OCI-LY7 (cell line): Measurements from ENCODE around the gene DYNAP. TPM values are rescaled to one million over a fixed set of nuclear protein-coding genes. Genes with fewer than 3 reads are reported as not detected.
A peak's percentile ranks its signal among the peaks of the same experiment; 100 is the strongest.

Experiments used
- BruUV-seq: library from RNA; stranded (reverse); fragments of 400-500 nt; replicated peaks from 2 replicates; lab custom pipeline; 2021; lab: Mats Ljungman, UMichigan
- CTCF ChIA-PET: fragments of 300-600 bp; sonication (Branson Sonifier 250); formaldehyde crosslinking; loops from one replicate; lab custom pipeline; 2022; ENCODE audit warnings: antibody characterized with exemption; ENCODE audit not compliant: unreplicated experiment; lab: Charles Lee
- POLR2A ChIA-PET: fragments of 300-600 bp; sonication (Branson Sonifier 250); formaldehyde crosslinking; loops from one replicate; lab custom pipeline; 2022; ENCODE audit warnings: antibody characterized with exemption; lab: Charles Lee
- DNase-seq: peaks from one replicate; pipeline ENCODE4 v3.0.0-alpha.2; 2015; ENCODE audit warnings: low spot score
- H2AFZ ChIP-seq: fragments of 200-600 bp; sonication (generic), shearing (Covaris generic); 2 replicates; pipeline ENCODE4 v1.6.1; 2014; ENCODE audit warnings: mild to moderate bottlenecking, antibody characterized with exemption, low read length, moderate library complexity
- H3K27ac ChIP-seq: fragments of 200-600 bp; sonication (generic); 2 replicates; pipeline ENCODE4 v1.5.1; 2014; ENCODE audit warnings: mixed run types, low read depth, mild to moderate bottlenecking, moderate library complexity, low read length, inconsistent platforms; ENCODE audit not compliant: poor library complexity, severe bottlenecking
- H3K36me3 ChIP-seq: fragments of 200-600 bp; sonication (generic); 2 replicates; pipeline ENCODE4 v1.6.1; 2014; ENCODE audit warnings: mild to moderate bottlenecking, antibody characterized with exemption, low read length, moderate library complexity, mixed read lengths; ENCODE audit not compliant: insufficient read depth
- H3K4me1 ChIP-seq: fragments of 200-600 bp; sonication (generic); 2 replicates; pipeline ENCODE4 v1.5.1; 2014; ENCODE audit warnings: mild to moderate bottlenecking, low read length; ENCODE audit not compliant: insufficient read depth, poor library complexity, severe bottlenecking
- H3K4me2 ChIP-seq: fragments of 200-600 bp; sonication (generic); 2 replicates; pipeline ENCODE4 v1.6.1; 2014; ENCODE audit warnings: mild to moderate bottlenecking, low read length
- H3K4me3 ChIP-seq: fragments of 200-600 bp; sonication (generic); 2 replicates; pipeline ENCODE4 v1.5.1; 2014; ENCODE audit warnings: mild to moderate bottlenecking, low read depth, low read length; ENCODE audit not compliant: poor library complexity, severe bottlenecking
- H3K79me2 ChIP-seq: fragments of 200-600 bp; sonication (generic); 2 replicates; pipeline ENCODE4 v1.6.1; 2016; ENCODE audit warnings: low read depth, mild to moderate bottlenecking, low read length, moderate library complexity, mixed read lengths; ENCODE audit not compliant: insufficient read depth
- H3K9me2 ChIP-seq: fragments of 200-600 bp; sonication (generic); 2 replicates; pipeline ENCODE4 v1.6.1; 2016; ENCODE audit warnings: mild to moderate bottlenecking, low read length, mixed read lengths; ENCODE audit not compliant: insufficient read depth
- H3K9me3 ChIP-seq: fragments of 200-600 bp; sonication (generic); 2 replicates; pipeline ENCODE4 v1.6.1; 2014; ENCODE audit warnings: mild to moderate bottlenecking, mixed run types, low read length, mixed read lengths
- H4K20me1 ChIP-seq: fragments of 200-600 bp; sonication (generic); 2 replicates; pipeline ENCODE4 v1.6.1; 2014; ENCODE audit warnings: mild to moderate bottlenecking, antibody characterized with exemption, low read length, moderate library complexity, mixed read lengths; ENCODE audit not compliant: insufficient read depth
- CTCF ChIP-seq: fragments of 200-600 bp; sonication (generic); conservative IDR thresholded peaks from 2 replicates; pipeline ENCODE4 v1.5.1; 2014; ENCODE audit warnings: mild to moderate bottlenecking, antibody characterized with exemption, low read length, moderate library complexity, mixed read lengths
- EZH2phosphoT487 ChIP-seq: fragments of 200-600 bp; sonication (generic); IDR thresholded peaks from 2 replicates; pipeline ENCODE4 v1.6.1; 2018; ENCODE audit warnings: low read depth, borderline replicate concordance, mild to moderate bottlenecking, mixed run types, antibody characterized with exemption, low read length, moderate library complexity, mixed read lengths
- intact Hi-C: fragments of 100-400 bp; cut with micrococcal nuclease; formaldehyde crosslinking; loops from one replicate; pipeline ENCODE4 v1.10.0; 2022; ENCODE audit not compliant: unreplicated experiment
- total RNA-seq, 2 experiments: library from RNA; depleted of rRNA in 1 of 2; stranded (reverse); fragments of >200 nt in 1 of 2; shearing (Covaris generic) in 1 of 2; gene quantifications; 2 replicates each; pipeline ENCODE4 v1.2.3, GENCODE V29; 2014 to 2022

DYNAP gene
- total RNA-seq, 2 experiments from 2014 or later: not detected

- Histone ChIP-seq H3K79me2 (no peaks in the 10 kb centered on the region), H2AFZ (no peak overlapping the region), H3K36me3 (no peaks in the 10 kb centered on the region), H4K20me1 (no peaks in the 10 kb centered on the region), H3K4me3 (no peak overlapping the region), H3K27ac (no peak overlapping the region), H3K9me3 (no peaks in the 10 kb centered on the region), H3K9me2 (no peaks in the 10 kb centered on the region), H3K4me1 (no peaks in the 10 kb centered on the region), H3K4me2 (no peak overlapping the region)
- intact Hi-C loops: no loop called here
- DNase-seq: no peak
- ChIA-PET POLR2A (no interaction called here), CTCF (no interaction called here)
- no peak for TF ChIP-seq EZH2phosphoT487
- TF ChIP-seq CTCF: no peak
- no TSS peak for BruUV-seq
These were observed 22.1 kb downstream of the DYNAP start for GRCh38 chr18:54613174-54613573.

GRCh38 chr18:54616220-54616848, 25.3 kb downstream of the DYNAP start:
- no peak overlapping the region for H3K4me3 ChIP-seq
- H3K9me2 ChIP-seq: no peaks in the 10 kb centered on the region
- ChIA-PET CTCF (no interaction called here), POLR2A (no interaction called here)
- no peaks in the 10 kb centered on the region for H4K20me1 ChIP-seq
- H2AFZ ChIP-seq: 0 out of 2 replicates have a peak overlapping the region, but pooled peaks have one; percentile 19
- H3K4me1 ChIP-seq: no peaks in the 10 kb centered on the region
- no peak for DNase-seq
- no peaks in the 10 kb centered on the region for H3K79me2 ChIP-seq
- no peaks in the 10 kb centered on the region for H3K36me3 ChIP-seq
- no peak overlapping the region for H3K4me2 ChIP-seq
- no peak overlapping the region for H3K27ac ChIP-seq
- no peak for TF ChIP-seq EZH2phosphoT487
- TF ChIP-seq CTCF: no peak
- intact Hi-C loops: no loop called here
- H3K9me3 ChIP-seq: no peaks in the 10 kb centered on the region
- no TSS peak for BruUV-seq

DNA sequence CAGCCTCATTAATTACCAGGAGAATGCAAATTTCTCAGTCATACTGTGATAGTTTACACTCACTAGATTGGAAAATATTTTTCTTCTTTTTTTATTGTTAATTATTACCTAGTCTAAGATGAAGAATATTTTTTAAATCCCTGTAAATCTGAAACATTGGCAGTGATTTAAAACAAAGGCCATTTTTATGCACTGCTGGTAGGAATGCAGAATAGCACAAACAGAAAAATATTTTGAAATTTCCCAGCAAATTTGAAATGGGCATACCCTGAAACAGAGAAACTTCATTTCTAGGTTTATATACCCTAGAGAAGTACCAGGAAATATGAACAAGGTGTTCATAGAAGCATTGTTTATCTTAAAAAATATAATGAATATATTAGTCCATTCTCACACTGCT, 31.0 kb downstream of the DYNAP start:
- intact Hi-C loops: no loop called here

More for the DNA sequence above, 31.0 kb downstream of the DYNAP start:
- Histone ChIP-seq H3K4me1 (no peaks in the 10 kb centered on the region), H3K4me2 (no peak overlapping the region), H3K79me2 (no peaks in the 10 kb centered on the region), H4K20me1 (no peaks in the 10 kb centered on the region), H3K9me2 (no peaks in the 10 kb centered on the region), H3K4me3 (no peak overlapping the region), H3K9me3 (no peaks in the 10 kb centered on the region), H3K36me3 (no peaks in the 10 kb centered on the region), H3K27ac (no peak overlapping the region), H2AFZ (no peak overlapping the region)
- CTCF ChIA-PET: no interaction called here
- DNase-seq: no peak
- no TSS peak for BruUV-seq
- TF ChIP-seq EZH2phosphoT487 (no peak), CTCF (no peak)
- POLR2A ChIA-PET: no interaction called here
